Activated CD8-positive, alpha-beta T cell treated with anti-CD3 and anti-CD28 coated beads, Interleukin-2, amount 10 ng/mL, durations not matched to agents 7 days and 5 days (primary cell): ENCODE data around the gene CEBPG. TPM values are rescaled to one million over a fixed set of nuclear protein-coding genes. Genes with fewer than 3 reads are reported as not detected.

Experiments
- ATAC-seq: fragments of 150-1000 bp; cut with Tn5 transposase; one replicate; pipeline ENCODE4 v1.10.0; 2021; ENCODE audit warnings: moderate library complexity
- CTCF ChIA-PET: fragments of 350-600 bp; sonication (Branson Sonifier 250); formaldehyde crosslinking; loops from one replicate; lab custom pipeline; 2021; ENCODE audit warnings: antibody characterized with exemption; lab: Charles Lee
- POLR2A ChIA-PET: fragments of 350-600 bp; sonication (Branson Sonifier 250); formaldehyde crosslinking; loops from one replicate; lab custom pipeline; 2021; ENCODE audit warnings: antibody characterized with exemption; lab: Charles Lee
- DNase-seq: peaks from one replicate; pipeline ENCODE4 v3.0.0-alpha.2; 2020
- H3K27ac Mint-ChIP-seq: one replicate; pipeline ENCODE4 v1.8.0; 2021; ENCODE audit warnings: mild to moderate bottlenecking, mixed read lengths
- H3K27me3 Mint-ChIP-seq: one replicate; pipeline ENCODE4 v1.8.0; 2021; ENCODE audit warnings: low read depth, mixed read lengths
- H3K36me3 Mint-ChIP-seq: one replicate; pipeline ENCODE4 v1.8.0; 2021; ENCODE audit warnings: low read depth, mixed read lengths
- H3K4me1 Mint-ChIP-seq: one replicate; pipeline ENCODE4 v1.8.0; 2021; ENCODE audit warnings: low read depth, mixed read lengths
- H3K4me3 Mint-ChIP-seq: one replicate; pipeline ENCODE4 v1.8.0; 2021; ENCODE audit warnings: mild to moderate bottlenecking, mixed read lengths
- H3K9me3 Mint-ChIP-seq: one replicate; pipeline ENCODE4 v1.8.0; 2022; ENCODE audit warnings: mixed read lengths; ENCODE audit not compliant: insufficient read depth
- total RNA-seq, 2 experiments: library from RNA; stranded (reverse); gene quantifications; one replicate each; pipeline ENCODE4 v1.2.3, GENCODE V29; 2021

CEBPG gene
- total RNA-seq, 2 experiments from 2014 or later: 19.6 to 20.6 TPM

GRCh38 chr19:33405553-33406461 is 32.3 kb downstream of the CEBPG start:
- CTCF ChIA-PET: interaction anchor here (0.6 to 1.7 kb wide), 11 partner anchors 10 to 372 kb away, joined by 3 to 12 read pairs (median 3); no protein-coding TSS in a partner anchor
- ATAC-seq: no peak
- Mint-ChIP-seq H3K27me3 (no peaks in the 10 kb centered on the region), H3K4me1 (no peaks in the 10 kb centered on the region), H3K9me3 (no peaks in the 10 kb centered on the region), H3K27ac (no peak overlapping the region), H3K4me3 (no peak overlapping the region), H3K36me3 (no peaks in the 10 kb centered on the region)
- POLR2A ChIA-PET: interaction anchor here (0.8 kb wide), 1 partner anchor 31 kb away, joined by 4 read pairs; no protein-coding TSS in a partner anchor
- DNase-seq: no peak

GRCh38 chr19:33406521-33407139 is 33.1 kb downstream of the CEBPG start:
- no peaks in the 10 kb centered on the region for H3K27me3 Mint-ChIP-seq
- POLR2A ChIA-PET: interaction anchor here (0.8 kb wide), 1 partner anchor 32 kb away, joined by 4 read pairs; no protein-coding TSS in a partner anchor
- DNase-seq (peak; percentile 76), ATAC-seq (peak; percentile 84)
- no peak overlapping the region for H3K27ac Mint-ChIP-seq
- H3K36me3 Mint-ChIP-seq: no peaks in the 10 kb centered on the region
- H3K9me3 Mint-ChIP-seq: no peaks in the 10 kb centered on the region
- H3K4me1 Mint-ChIP-seq: no peaks in the 10 kb centered on the region
- H3K4me3 Mint-ChIP-seq: no peak overlapping the region
- CTCF ChIA-PET: interaction anchor here (0.6 to 1.7 kb wide), 13 partner anchors 10 to 262 kb away, joined by 3 to 12 read pairs (median 3); no protein-coding TSS in a partner anchor

GRCh38 chr19:33407140-33407551 is 33.6 kb downstream of the CEBPG start:
- Mint-ChIP-seq H3K4me1 (no peaks in the 10 kb centered on the region), H3K4me3 (no peak overlapping the region), H3K36me3 (no peaks in the 10 kb centered on the region), H3K9me3 (no peaks in the 10 kb centered on the region), H3K27ac (no peak overlapping the region), H3K27me3 (no peaks in the 10 kb centered on the region)
- DNase-seq (no peak), ATAC-seq (no peak)
- ChIA-PET CTCF (interaction anchor here (0.6 to 1.7 kb wide), 10 partner anchors 9 to 171 kb away, joined by 3 to 12 read pairs (median 3); no protein-coding TSS in a partner anchor), POLR2A (no interaction called here)

GRCh38 chr19:33407716-33408115 is 34.2 kb downstream of the CEBPG start:
- ChIA-PET CTCF (interaction anchor here (1.8 kb wide), 1 partner anchor 164 kb away, joined by 4 read pairs; no protein-coding TSS in a partner anchor), POLR2A (no interaction called here)
- Mint-ChIP-seq H3K27me3 (no peaks in the 10 kb centered on the region), H3K4me3 (no peak overlapping the region), H3K4me1 (no peaks in the 10 kb centered on the region), H3K27ac (no peak overlapping the region), H3K9me3 (no peaks in the 10 kb centered on the region), H3K36me3 (no peaks in the 10 kb centered on the region)
- DNase-seq (no peak), ATAC-seq (no peak)

- no peaks in the 10 kb centered on the region for H3K27me3 Mint-ChIP-seq
- no peaks in the 10 kb centered on the region for H3K36me3 Mint-ChIP-seq
- CTCF ChIA-PET: interaction anchor here (1.8 kb wide), 1 partner anchor 164 kb away, joined by 4 read pairs; no protein-coding TSS in a partner anchor
- no peak overlapping the region for H3K27ac Mint-ChIP-seq
- H3K4me3 Mint-ChIP-seq: no peak overlapping the region
- ATAC-seq (no peak), DNase-seq (no peak)
- H3K4me1 Mint-ChIP-seq: no peaks in the 10 kb centered on the region
- H3K9me3 Mint-ChIP-seq: no peaks in the 10 kb centered on the region
- POLR2A ChIA-PET: no interaction called here
These were observed 34.6 kb downstream of the CEBPG start for GRCh38 chr19:33408116-33408515.

GRCh38 chr19:33408538-33409434 is 35.3 kb downstream of the CEBPG start:
- no peak for ATAC-seq
- ChIA-PET POLR2A (no interaction called here), CTCF (interaction anchor here (1.2 to 1.8 kb wide), 2 partner anchors 165 to 173 kb away, joined by 4 to 5 read pairs; no protein-coding TSS in a partner anchor)
- Mint-ChIP-seq H3K4me3 (no peak overlapping the region), H3K27me3 (no peaks in the 10 kb centered on the region), H3K36me3 (no peaks in the 10 kb centered on the region), H3K9me3 (no peaks in the 10 kb centered on the region), H3K4me1 (no peaks in the 10 kb centered on the region), H3K27ac (no peak overlapping the region)
- DNase-seq: no peak

- CTCF ChIA-PET: interaction anchor here (1.2 kb wide), 1 partner anchor 174 kb away, joined by 5 read pairs; no protein-coding TSS in a partner anchor
- Mint-ChIP-seq H3K27me3 (no peaks in the 10 kb centered on the region), H3K36me3 (no peaks in the 10 kb centered on the region), H3K4me3 (no peak overlapping the region), H3K4me1 (no peaks in the 10 kb centered on the region), H3K27ac (no peak overlapping the region), H3K9me3 (no peaks in the 10 kb centered on the region)
- POLR2A ChIA-PET: no interaction called here
- ATAC-seq (no peak), DNase-seq (no peak)
These were observed 36.6 kb downstream of the CEBPG start for GRCh38 chr19:33409906-33410685.

GRCh38 chr19:33410915-33411401 is 37.4 kb downstream of the CEBPG start:
- Mint-ChIP-seq H3K27ac (no peak overlapping the region), H3K36me3 (no peaks in the 10 kb centered on the region), H3K9me3 (no peaks in the 10 kb centered on the region), H3K4me3 (no peak overlapping the region), H3K4me1 (peaks cover 2% of the 10 kb centered on the region), H3K27me3 (no peaks in the 10 kb centered on the region)
- ATAC-seq (no peak), DNase-seq (no peak)
- ChIA-PET POLR2A (no interaction called here), CTCF (no interaction called here)

GRCh38 chr19:33411621-33412180 is 38.2 kb downstream of the CEBPG start:
- H3K27me3 Mint-ChIP-seq: no peaks in the 10 kb centered on the region
- no peak overlapping the region for H3K4me3 Mint-ChIP-seq
- no peaks in the 10 kb centered on the region for H3K36me3 Mint-ChIP-seq
- peaks cover 8% of the 10 kb centered on the region for H3K4me1 Mint-ChIP-seq
- ATAC-seq (no peak), DNase-seq (no peak)
- POLR2A ChIA-PET: no interaction called here
- no peak overlapping the region for H3K27ac Mint-ChIP-seq
- CTCF ChIA-PET: no interaction called here
- no peaks in the 10 kb centered on the region for H3K9me3 Mint-ChIP-seq
